Sigmoid colon (tissue), 7 donors: ENCODE measurements around the gene NR2F1-AS1. TPM values are rescaled to one million over a fixed set of nuclear protein-coding genes. Genes with fewer than 3 reads are reported as not detected.
"Not testable (repeated sequence)": the region's sequence is repeated elsewhere in the genome, so short reads cannot be mapped to it uniquely, and the experiment has no call there.

Experiments used
- DNase-seq: peaks from one replicate; pipeline ENCODE4 v3.0.0-alpha.2; 2019
- H3K27ac ChIP-seq, 4 donors: fragments of 200-600 bp; sonication (generic); one replicate each; pipeline ENCODE4 v1.5.1; 2016 to 2019; ENCODE audit warnings: mild to moderate bottlenecking in 1 of 4
- H3K27me3 ChIP-seq, 3 donors: fragments of 200-600 bp; sonication (generic); one replicate each; pipeline ENCODE4 v1.5.1; 2019; ENCODE audit warnings: mild to moderate bottlenecking in 1 of 3
- H3K36me3 ChIP-seq, 4 donors: fragments of 200-600 bp; sonication (generic); one replicate each; pipeline ENCODE4 v1.5.1; 2016 to 2019
- H3K4me1 ChIP-seq, 4 donors: fragments of 200-600 bp; sonication (generic); one replicate each; pipeline ENCODE4 v1.5.1; 2017 to 2019
- H3K4me3 ChIP-seq, 4 donors: fragments of 200-600 bp; sonication (generic); one replicate each; pipeline ENCODE4 v1.5.1; 2017 to 2019; ENCODE audit warnings: mild to moderate bottlenecking in 2 of 4, moderate library complexity in 1 of 4
- H3K9me3 ChIP-seq, 4 donors: fragments of 200-600 bp in 3 of 4; sonication (generic) in 3 of 4; one replicate each; pipeline versions ENCODE4 v1.5.1 to v1.6.1; 2013 to 2019
- CTCF ChIP-seq, 4 experiments: fragments of 450-650 bp in 3 of 4; fragments of 200-600 bp in 1 of 4; IDR thresholded peaks; one replicate each; pipeline ENCODE4 v1.5.1; 2016 to 2019; ENCODE audit warnings: antibody characterized with exemption in 4 of 4, mild to moderate bottlenecking in 3 of 4, moderate library complexity in 2 of 4
- EP300 ChIP-seq, 4 donors: sonication (generic); formaldehyde crosslinking; IDR thresholded peaks; one replicate each; pipeline ENCODE4 v1.6.1; 2017; ENCODE audit warnings: antibody characterized with exemption in 4 of 4
- POLR2A ChIP-seq, 2 donors: fragments of 450-650 bp; IDR thresholded peaks; one replicate each; pipeline ENCODE4 v1.6.1; 2016; ENCODE audit warnings: antibody characterized with exemption in 2 of 2, mild to moderate bottlenecking in 2 of 2, moderate library complexity in 2 of 2
- POLR2AphosphoS5 ChIP-seq, 4 donors: sonication (generic); formaldehyde crosslinking; IDR thresholded peaks; one replicate each; pipeline ENCODE4 v1.6.1; 2017; ENCODE audit warnings: antibody characterized with exemption in 4 of 4
- WGBS, 2 donors: extraction: QIAGEN DNeasy Blood & Tissue Kit; methylation state at CpG; one replicate each; pipeline ENCODE4 v1.1.7; 2013; 5-methylcytosine and 5-hydroxymethylcytosine counted together
- intact Hi-C: fragments of 100-400 bp; cut with DNase I; formaldehyde crosslinking; loops from one replicate; pipeline ENCODE4 v1.15.1; 2023
- polyA plus RNA-seq, 3 donors: library from polyadenylated mRNA; stranded (reverse); fragments of 200-250 nt; gene quantifications; one replicate each; pipeline ENCODE4 v1.2.3, GENCODE V29; 2013
- total RNA-seq, 4 donors: library from RNA; depleted of rRNA; stranded (reverse); fragments of >200 nt; gene quantifications; one replicate each; pipeline ENCODE4 v1.1.0, GENCODE V29; 2016
- donor health status: healthy with polysubstance abuse.
- donor health status: Bipolar disorder and iron deficiency.
- donor health status: healthy.

The NR2F1-AS1 gene
- total and polyA plus RNA-seq, 7 donors: 1.4 to 15.2 (median 8.9) TPM

- no peak for DNase-seq
- Histone ChIP-seq H3K36me3 (no peaks in the 10 kb centered on the region), H3K27me3 (no peaks in the 10 kb centered on the region), H3K27ac (no peak overlapping the region), H3K4me3 (no peak overlapping the region), H3K4me1 (no peaks in the 10 kb centered on the region), H3K9me3 (peaks cover 3 to 8% (median 4%) of the 10 kb centered on the region in 4 donors)
- intact Hi-C loops: no loop called here
- TF ChIP-seq EP300 (IDR thresholded peaks at IDR 0.05) (no peak), POLR2AphosphoS5 (IDR thresholded peaks at IDR 0.05) (no peak), CTCF (IDR thresholded peaks at IDR 0.05) (no peak), POLR2A (IDR thresholded peaks at IDR 0.05) (no peak)
- 95 to 98% methylated on average over 2 of the region's 2 CpGs for WGBS, 2 donors
These were observed 120.7 kb downstream of the NR2F1-AS1 start for GRCh38 chr5:93460286-93460685.

GRCh38 chr5:93456796-93457195 is 124.2 kb downstream of the NR2F1-AS1 start:
- H3K27me3 ChIP-seq, DNase-seq, H3K4me1 ChIP-seq, H3K9me3 ChIP-seq, intact Hi-C loops, H3K36me3 ChIP-seq, H3K27ac ChIP-seq, H3K4me3 ChIP-seq: not testable (repeated sequence)
- 66 to 68% methylated on average over 8 of the region's 8 CpGs for WGBS, 2 donors

GRCh38 chr5:93454896-93455295 is 126.1 kb downstream of the NR2F1-AS1 start:
- 93 to 95% methylated on average over 1 of the region's 1 CpG for WGBS, 2 donors
- intact Hi-C loops: no loop called here

GRCh38 chr5:93452255-93452654 is 128.8 kb downstream of the NR2F1-AS1 start:
- H3K27ac ChIP-seq: no peak overlapping the region
- H3K4me1 ChIP-seq: no peaks in the 10 kb centered on the region
- TF ChIP-seq CTCF (IDR thresholded peaks at IDR 0.05) (no peak), POLR2AphosphoS5 (IDR thresholded peaks at IDR 0.05) (no peak), EP300 (IDR thresholded peaks at IDR 0.05) (no peak), POLR2A (IDR thresholded peaks at IDR 0.05) (no peak)
- intact Hi-C loops: no loop called here
- H3K36me3 ChIP-seq: no peaks in the 10 kb centered on the region
- DNase-seq: no peak
- H3K4me3 ChIP-seq: no peak overlapping the region
- H3K27me3 ChIP-seq: no peaks in the 10 kb centered on the region
- H3K9me3 ChIP-seq: no peaks in the 10 kb centered on the region

More at GRCh38 chr5:93454896-93455295, 126.1 kb downstream of the NR2F1-AS1 start:
- Histone ChIP-seq H3K36me3 (no peaks in the 10 kb centered on the region), H3K4me1 (no peaks in the 10 kb centered on the region), H3K4me3 (no peak overlapping the region), H3K9me3 (no peaks in the 10 kb centered on the region), H3K27ac (no peak overlapping the region), H3K27me3 (no peaks in the 10 kb centered on the region)
- TF ChIP-seq POLR2A (IDR thresholded peaks at IDR 0.05): no peak
- TF ChIP-seq POLR2AphosphoS5 (IDR thresholded peaks at IDR 0.05): no peak
- TF ChIP-seq CTCF (IDR thresholded peaks at IDR 0.05): no peak
- no peak for TF ChIP-seq EP300 (IDR thresholded peaks at IDR 0.05)
- DNase-seq: no peak

GRCh38 chr5:93438124-93438523 is 142.9 kb downstream of the NR2F1-AS1 start:
- 49 to 67% methylated on average over 2 of the region's 2 CpGs for WGBS, 2 donors
- peaks cover 0 to 2% (median under 1%) of the 10 kb centered on the region in 4 donors for H3K9me3 ChIP-seq
- DNase-seq: no peak
- no peaks in the 10 kb centered on the region for H3K36me3 ChIP-seq
- intact Hi-C loops: no loop called here
- H3K27me3 ChIP-seq: no peaks in the 10 kb centered on the region
- TF ChIP-seq EP300 (IDR thresholded peaks at IDR 0.05) (no peak), POLR2AphosphoS5 (IDR thresholded peaks at IDR 0.05) (no peak), POLR2A (IDR thresholded peaks at IDR 0.05) (no peak), CTCF (IDR thresholded peaks at IDR 0.05) (no peak)
- no peak overlapping the region for H3K4me3 ChIP-seq
- H3K4me1 ChIP-seq: no peaks in the 10 kb centered on the region
- no peak overlapping the region for H3K27ac ChIP-seq
